HG03442 (cell line): ENCODE results near the gene SDK1.

Experiments used
- ATAC-seq: cut with Tn5 transposase; IDR thresholded peaks from one replicate; pipeline ENCODE4 v1.9.1; 2021; ENCODE audit warnings: mild to moderate bottlenecking, moderate library complexity; ENCODE audit not compliant: unreplicated experiment

The SDK1 gene, protein sequence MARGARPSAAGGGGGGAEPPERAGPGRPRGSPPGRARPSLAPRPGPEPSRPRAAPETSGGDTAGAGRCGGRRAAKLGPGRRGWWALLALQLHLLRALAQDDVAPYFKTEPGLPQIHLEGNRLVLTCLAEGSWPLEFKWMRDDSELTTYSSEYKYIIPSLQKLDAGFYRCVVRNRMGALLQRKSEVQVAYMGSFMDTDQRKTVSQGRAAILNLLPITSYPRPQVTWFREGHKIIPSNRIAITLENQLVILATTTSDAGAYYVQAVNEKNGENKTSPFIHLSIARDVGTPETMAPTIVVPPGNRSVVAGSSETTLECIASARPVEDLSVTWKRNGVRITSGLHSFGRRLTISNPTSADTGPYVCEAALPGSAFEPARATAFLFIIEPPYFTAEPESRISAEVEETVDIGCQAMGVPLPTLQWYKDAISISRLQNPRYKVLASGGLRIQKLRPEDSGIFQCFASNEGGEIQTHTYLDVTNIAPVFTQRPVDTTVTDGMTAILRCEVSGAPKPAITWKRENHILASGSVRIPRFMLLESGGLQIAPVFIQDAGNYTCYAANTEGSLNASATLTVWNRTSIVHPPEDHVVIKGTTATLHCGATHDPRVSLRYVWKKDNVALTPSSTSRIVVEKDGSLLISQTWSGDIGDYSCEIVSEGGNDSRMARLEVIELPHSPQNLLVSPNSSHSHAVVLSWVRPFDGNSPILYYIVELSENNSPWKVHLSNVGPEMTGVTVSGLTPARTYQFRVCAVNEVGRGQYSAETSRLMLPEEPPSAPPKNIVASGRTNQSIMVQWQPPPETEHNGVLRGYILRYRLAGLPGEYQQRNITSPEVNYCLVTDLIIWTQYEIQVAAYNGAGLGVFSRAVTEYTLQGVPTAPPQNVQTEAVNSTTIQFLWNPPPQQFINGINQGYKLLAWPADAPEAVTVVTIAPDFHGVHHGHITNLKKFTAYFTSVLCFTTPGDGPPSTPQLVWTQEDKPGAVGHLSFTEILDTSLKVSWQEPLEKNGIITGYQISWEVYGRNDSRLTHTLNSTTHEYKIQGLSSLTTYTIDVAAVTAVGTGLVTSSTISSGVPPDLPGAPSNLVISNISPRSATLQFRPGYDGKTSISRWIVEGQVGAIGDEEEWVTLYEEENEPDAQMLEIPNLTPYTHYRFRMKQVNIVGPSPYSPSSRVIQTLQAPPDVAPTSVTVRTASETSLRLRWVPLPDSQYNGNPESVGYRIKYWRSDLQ (N-terminal part only)

DNA sequence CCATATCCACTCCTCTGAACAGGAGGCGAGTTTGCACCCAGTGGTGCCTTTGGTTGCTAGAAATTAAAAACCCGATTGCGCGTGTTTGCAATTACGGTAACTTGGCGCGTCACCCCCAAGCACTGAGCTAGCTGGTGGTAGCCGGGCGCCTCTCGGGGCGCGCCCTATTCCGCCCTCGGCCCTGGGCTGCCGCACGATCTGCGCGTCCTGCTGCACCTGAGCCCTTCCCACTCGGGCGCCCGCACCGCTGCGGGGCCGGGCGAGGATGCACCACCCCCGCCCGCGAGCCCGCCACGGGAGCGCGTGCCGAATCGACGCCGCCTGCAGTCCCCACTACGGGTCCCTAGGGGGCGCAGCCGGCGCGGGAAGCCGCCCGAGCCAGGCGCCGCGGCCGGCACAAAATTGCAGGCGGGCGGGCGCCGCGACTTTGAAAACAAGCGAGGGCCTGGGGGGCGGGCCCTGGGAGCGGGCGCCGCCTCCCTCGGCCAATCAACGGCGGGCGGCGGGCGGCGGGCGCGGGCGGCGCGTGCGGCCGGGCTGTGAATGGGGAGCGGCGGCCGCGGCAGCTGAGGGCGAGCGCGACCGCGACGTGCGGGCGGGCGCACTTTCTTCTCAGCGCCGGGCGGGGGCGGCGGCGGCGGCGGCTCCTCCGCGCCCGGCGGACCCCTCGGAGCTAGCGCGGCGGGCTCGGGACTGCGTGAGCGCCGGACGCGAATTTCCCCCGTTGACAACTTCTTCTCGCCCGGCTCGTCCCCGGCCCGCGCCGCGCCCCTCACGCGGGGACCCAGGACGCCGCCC, at the start of gene SDK1:
SDK1 (plus strand) TSS at position 602 of the 798 bp plus-strand sequence. CDS start 335 bp downstream, outside the sequence.
- peak; percentile 93 for ATAC-seq

- no peak for ATAC-seq
Measured at GRCh38 chr7:3254718-3255117, 46.3 kb upstream of the SDK1 start.

DNA sequence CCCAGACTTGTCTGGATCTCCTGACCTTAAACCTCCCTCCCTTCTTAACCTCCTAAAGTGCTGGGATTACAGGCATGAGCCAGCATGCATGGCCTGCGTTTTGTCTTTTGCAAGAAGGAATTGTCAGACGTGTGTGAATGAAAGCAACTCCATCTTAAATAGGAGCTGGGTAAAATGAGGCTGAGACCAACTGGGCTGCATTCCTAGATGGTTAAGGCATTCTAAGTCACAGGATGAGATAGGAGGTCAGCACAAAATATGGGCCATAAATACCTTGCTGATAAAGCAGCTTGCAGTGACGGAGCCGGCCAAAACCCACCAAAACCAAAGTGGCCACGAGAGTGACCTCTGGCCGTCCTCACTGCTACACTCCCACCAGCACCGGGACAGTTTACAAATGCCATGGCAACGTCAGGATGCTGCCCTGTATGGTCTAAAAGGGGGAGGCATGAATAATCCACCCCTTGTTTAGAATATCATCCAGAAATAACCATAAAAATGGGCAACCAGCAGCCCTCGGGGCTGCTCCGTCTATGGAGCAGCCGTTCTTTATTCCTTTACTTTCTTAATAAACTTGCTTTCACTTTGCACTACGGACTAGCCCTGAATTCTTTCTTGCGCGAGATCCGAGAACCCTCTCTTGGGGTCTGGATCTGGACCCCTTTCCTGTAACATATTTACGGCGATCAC, 41.2 kb upstream of the SDK1 start:
- no peak for ATAC-seq

DNA sequence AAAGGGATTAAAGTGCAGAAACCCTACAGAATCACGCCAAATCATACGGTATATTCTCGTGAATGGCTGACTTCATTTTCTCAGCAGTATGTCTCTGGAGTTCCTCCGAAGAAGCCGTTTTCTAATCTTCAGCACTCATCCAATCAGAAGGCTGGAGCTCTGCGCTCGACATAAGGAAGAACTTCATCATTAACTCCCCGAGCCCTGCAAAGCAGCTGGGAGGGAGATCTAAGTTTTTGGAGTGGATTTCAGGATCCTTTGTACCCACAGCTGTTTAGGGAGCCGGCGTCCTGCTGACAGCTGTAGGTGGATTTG, 40.7 kb upstream of the SDK1 start:
- ATAC-seq, result no peak

GRCh38 chr7:3264693-3265339, 36.2 kb upstream of the SDK1 start:
- ATAC-seq, result no peak

GRCh38 chr7:3265388-3265787, 35.7 kb upstream of the SDK1 start:
- ATAC-seq, result no peak

GRCh38 chr7:3266240-3266639, 34.8 kb upstream of the SDK1 start:
- no peak for ATAC-seq

GRCh38 chr7:3267966-3268690, 32.9 kb upstream of the SDK1 start:
- no peak for ATAC-seq

- no peak for ATAC-seq
Measured at GRCh38 chr7:3270362-3270761, 30.7 kb upstream of the SDK1 start.

DNA sequence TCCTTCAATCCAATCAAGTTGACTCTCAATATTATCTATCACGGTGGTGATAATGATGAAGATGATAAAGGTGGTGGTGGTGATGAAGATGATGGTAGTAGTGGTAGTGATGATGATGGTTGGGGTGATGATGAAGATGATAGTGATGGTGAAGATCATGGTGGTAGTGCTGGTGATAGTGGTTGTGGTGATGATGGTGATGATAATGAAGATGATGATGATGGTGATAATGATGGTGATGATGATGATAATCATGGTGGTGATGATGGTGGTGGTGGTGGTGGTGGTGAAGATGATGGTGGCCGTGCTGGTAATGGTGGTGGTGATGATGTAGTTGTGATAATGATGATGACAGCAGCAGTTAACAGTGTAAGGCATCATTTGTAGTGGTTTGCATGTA, 29.8 kb upstream of the SDK1 start:
- no peak for ATAC-seq

- ATAC-seq, result no peak
Measured at GRCh38 chr7:3272691-3273141, 28.3 kb upstream of the SDK1 start.

GRCh38 chr7:3274131-3274530, 26.9 kb upstream of the SDK1 start:
- ATAC-seq, result no peak

- ATAC-seq, result no peak
Measured at GRCh38 chr7:3277604-3278572, 23.2 kb upstream of the SDK1 start.

DNA sequence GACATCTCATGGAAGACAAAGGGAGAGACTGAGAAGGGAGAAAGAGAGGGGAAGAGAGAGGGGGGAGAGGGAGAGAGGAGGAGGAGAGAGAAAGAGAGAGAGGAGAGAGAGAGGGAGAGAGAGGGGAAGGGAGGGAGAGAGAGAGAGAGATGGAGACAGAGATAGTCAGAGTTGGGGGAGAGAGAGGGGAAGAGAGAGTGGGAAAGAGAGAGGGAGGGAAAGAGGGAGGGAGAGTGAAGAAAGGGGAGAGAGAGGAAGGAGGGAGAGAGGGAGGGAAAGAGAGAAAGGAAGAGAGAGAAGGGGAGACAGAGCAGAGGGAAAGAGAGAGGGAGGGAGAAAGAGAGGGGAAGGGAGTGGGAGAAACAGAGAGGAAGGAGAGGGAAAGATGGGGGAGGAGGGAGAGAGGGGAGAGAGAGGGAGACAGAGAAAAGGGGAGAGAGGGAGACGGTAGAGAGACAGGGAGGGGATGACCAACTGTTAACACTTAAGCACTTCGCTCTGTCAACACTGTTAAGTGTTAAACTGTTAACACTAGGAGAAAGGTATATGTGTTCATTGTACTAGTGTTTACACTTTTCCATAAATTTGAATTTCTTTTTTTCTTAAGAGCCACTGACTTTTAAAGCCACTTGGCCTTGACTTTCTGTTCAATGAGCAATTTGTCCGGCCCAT, 21.8 kb upstream of the SDK1 start:
- no peak for ATAC-seq

DNA sequence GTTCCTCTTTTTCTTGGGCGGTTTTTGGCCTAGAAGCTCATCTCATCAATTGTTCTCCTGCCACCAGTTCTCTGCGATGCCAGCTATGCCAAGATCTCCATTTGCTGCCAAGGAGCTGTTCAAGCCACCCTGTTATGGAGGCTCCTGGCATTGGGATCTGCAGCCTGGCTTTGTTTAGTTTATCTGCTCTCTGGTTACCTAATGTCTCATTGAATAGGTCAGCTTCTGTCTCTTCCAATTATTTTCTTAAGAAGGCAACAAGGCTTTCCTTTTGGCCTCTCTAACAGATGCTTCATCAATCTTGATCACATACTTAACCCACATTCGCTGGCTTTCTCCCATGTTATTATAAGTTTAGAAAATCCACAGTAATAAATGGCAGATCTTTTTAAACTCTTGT, 20.6 kb upstream of the SDK1 start:
- ATAC-seq, result no peak

DNA sequence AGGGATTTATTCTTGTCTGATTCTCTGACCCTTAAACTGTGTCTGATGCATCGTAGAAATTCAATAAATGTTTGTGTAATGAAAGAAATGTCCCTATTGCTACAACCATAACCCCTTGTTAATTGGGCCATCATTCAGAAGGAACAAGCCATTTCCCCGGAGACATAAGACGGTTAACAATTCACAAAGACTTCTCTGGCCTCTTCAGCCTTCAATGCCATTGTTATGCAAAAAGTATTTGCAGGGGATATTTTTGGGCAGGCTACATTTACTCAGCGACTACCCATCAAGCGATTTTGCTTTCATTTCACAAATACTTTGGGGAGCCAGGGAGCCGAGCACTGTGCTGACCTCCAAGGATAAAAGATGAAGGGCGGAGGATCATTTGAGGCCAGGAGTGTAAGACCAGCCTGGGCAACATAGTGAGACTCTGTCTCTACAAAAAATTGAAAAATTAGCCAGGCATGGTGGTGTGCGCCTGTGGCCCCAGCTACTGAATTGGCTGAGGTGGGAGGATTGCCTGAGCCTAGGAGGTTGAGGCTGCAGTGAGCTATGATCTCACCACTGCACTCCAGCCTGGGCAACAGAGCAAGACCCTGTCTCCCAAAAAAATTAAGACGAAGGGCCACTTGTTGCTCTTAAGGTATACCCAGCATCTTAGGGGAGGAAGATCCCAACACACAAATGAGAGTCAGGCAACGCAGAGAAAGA, 20.0 kb upstream of the SDK1 start:
- no peak for ATAC-seq
